HCT116 (cell line): ENCODE measurements around the gene ALK. TPM values are rescaled to one million over a fixed set of nuclear protein-coding genes. Genes with fewer than 3 reads are reported as not detected.

ENCODE experiments used
- ATAC-seq: fragments of 200-7000 bp; cut with Tn5 transposase; 2 replicates; pipeline ENCODE4 v1.9.1; 2020; ENCODE audit warnings: mild to moderate bottlenecking, moderate library complexity
- BruUV-seq: library from RNA; stranded (reverse); fragments of 400-500 nt; replicated peaks from 2 replicates; lab custom pipeline; 2021; lab: Mats Ljungman, UMichigan
- CTCF ChIA-PET: fragments of 300-600 bp; sonication (Branson Sonifier 250); formaldehyde crosslinking; loops from one replicate; lab custom pipeline; 2021; ENCODE audit warnings: antibody characterized with exemption; lab: Charles Lee
- POLR2A ChIA-PET: fragments of 300-600, 350-600 bp; sonication (Branson Sonifier 250); formaldehyde crosslinking; loops from one replicate; lab custom pipeline; 2021; ENCODE audit warnings: antibody characterized with exemption; lab: Charles Lee
- RAD21 ChIA-PET, 2 experiments: fragments of 300-600 bp; sonication (Branson Sonifier 250); formaldehyde crosslinking; loops; one replicate each; lab custom pipeline; 2023; ENCODE audit warnings: low total read pairs in 2 of 2; ENCODE audit not compliant: uncharacterized antibody in 2 of 2, unreplicated experiment in 2 of 2, low non-redundant PET in 1 of 2; lab: Charles Lee
- DNase-seq: peaks from one replicate; pipeline ENCODE4 v3.0.0-alpha.2; 2010; ENCODE audit warnings: low read depth, low spot score
- H2AFZ ChIP-seq: fragments of 200-600 bp; shearing (Covaris generic), sonication (generic); 2 replicates; pipeline ENCODE4 v1.6.1; 2017; ENCODE audit warnings: low read depth, mixed run types, mixed read lengths, antibody characterized with exemption, low read length; ENCODE audit not compliant: poor library complexity, severe bottlenecking
- H3K27ac ChIP-seq: 2 replicates; pipeline ENCODE4 v1.5.1; 2012; ENCODE audit warnings: low read depth, low read length
- H3K27me3 ChIP-seq: fragments of 200-600 bp; sonication (generic); 2 replicates; pipeline ENCODE4 v1.6.1; 2016; ENCODE audit warnings: mixed run types, low read length, mixed read lengths; ENCODE audit not compliant: insufficient read depth
- H3K36me3 ChIP-seq, 2 experiments: fragments of 200-500 bp in 1 of 2; fragments of 200-600 bp in 1 of 2; sonication (Bioruptor generic) in 1 of 2; sonication (generic) in 1 of 2; 2 replicates each; pipeline versions ENCODE4 v1.5.1 to v1.6.1; 2014 to 2016; ENCODE audit warnings: low read length in 2 of 2, inconsistent platforms in 1 of 2, mixed read lengths in 1 of 2, mixed run types in 1 of 2; ENCODE audit not compliant: insufficient read depth in 2 of 2, control insufficient read depth in 1 of 2
- H3K4me1 ChIP-seq, 2 experiments: fragments of 200-600 bp in 1 of 2; sonication (generic) in 1 of 2; 2 replicates each; pipeline versions ENCODE4 v1.5.1 to v1.6.1; 2012 to 2017; ENCODE audit warnings: low read length in 2 of 2, inconsistent platforms in 1 of 2, mild to moderate bottlenecking in 1 of 2, mixed read lengths in 1 of 2, mixed run types in 1 of 2, moderate library complexity in 1 of 2; ENCODE audit not compliant: insufficient read depth in 2 of 2, control insufficient read depth in 1 of 2
- H3K4me2 ChIP-seq: fragments of 200-600 bp; sonication (generic); 2 replicates; pipeline ENCODE4 v1.6.1; 2017; ENCODE audit warnings: mixed run types, low read length, mixed read lengths
- H3K4me3 ChIP-seq, 2 experiments: fragments of 200-600 bp in 1 of 2; sonication (generic) in 1 of 2; replicated peaks in 1 of 2; 2 replicates each; pipeline ENCODE4 v1.5.1; 2011 to 2016; ENCODE audit warnings: low read length in 2 of 2, control low read depth in 1 of 2, low read depth in 1 of 2, mild to moderate bottlenecking in 1 of 2, mixed read lengths in 1 of 2, mixed run types in 1 of 2
- H3K79me2 ChIP-seq: fragments of 200-600 bp; sonication (generic); 2 replicates; pipeline ENCODE4 v1.6.1; 2017; ENCODE audit warnings: mild to moderate bottlenecking, mixed run types, low read length, moderate library complexity, mixed read lengths; ENCODE audit not compliant: insufficient read depth
- H3K9ac ChIP-seq: fragments of 200-600 bp; sonication (generic); 2 replicates; pipeline ENCODE4 v1.6.1; 2016; ENCODE audit warnings: low read length, mixed read lengths
- H3K9me2 ChIP-seq: fragments of 200-600 bp; sonication (generic), shearing (Covaris generic); 2 replicates; pipeline ENCODE4 v1.6.1; 2017; ENCODE audit warnings: mixed run types, mild to moderate bottlenecking, moderate library complexity; ENCODE audit not compliant: insufficient read depth
- H3K9me3 ChIP-seq, 2 experiments: fragments of 200-500 bp in 1 of 2; fragments of 200-600 bp in 1 of 2; sonication (Bioruptor generic) in 1 of 2; sonication (generic) in 1 of 2; 2 replicates each; pipeline ENCODE4 v1.6.1; 2014 to 2017; ENCODE audit warnings: low read length in 2 of 2, mixed read lengths in 2 of 2, inconsistent platforms in 1 of 2, low read depth in 1 of 2, mild to moderate bottlenecking in 1 of 2, mixed run types in 1 of 2, moderate library complexity in 1 of 2; ENCODE audit not compliant: control insufficient read depth in 1 of 2, insufficient read depth in 1 of 2
- H4K20me1 ChIP-seq: fragments of 200-600 bp; sonication (generic), shearing (Covaris generic); 2 replicates; pipeline ENCODE4 v1.6.1; 2017; ENCODE audit warnings: mixed run types, mild to moderate bottlenecking, moderate library complexity; ENCODE audit not compliant: insufficient read depth
- CBX3 ChIP-seq: IDR thresholded peaks from 2 replicates; pipeline ENCODE4 v1.6.1; 2012; ENCODE audit warnings: low read depth
- EGR1 ChIP-seq: IDR thresholded peaks from 2 replicates; pipeline ENCODE4 v1.6.1; 2012; ENCODE audit warnings: low read depth
- ELF1 ChIP-seq: IDR thresholded peaks from 2 replicates; pipeline ENCODE4 v1.6.1; 2012; ENCODE audit warnings: low read depth, borderline replicate concordance
- EZH2phosphoT487 ChIP-seq: fragments of 200-600 bp; IDR thresholded peaks from 2 replicates; pipeline ENCODE4 v1.6.1; 2018; ENCODE audit warnings: antibody characterized with exemption, borderline replicate concordance
- FOSL1 ChIP-seq: IDR thresholded peaks from 2 replicates; pipeline ENCODE4 v1.6.1; 2012; ENCODE audit warnings: low read depth
- POLR2AphosphoS5 ChIP-seq: IDR thresholded peaks from 2 replicates; pipeline ENCODE4 v1.6.1; 2011; ENCODE audit warnings: mild to moderate bottlenecking, low read depth, low read length, moderate library complexity
- RAD21 ChIP-seq: IDR thresholded peaks from 2 replicates; pipeline ENCODE4 v1.6.1; 2012; ENCODE audit warnings: low read depth, mild to moderate bottlenecking
- REST ChIP-seq: IDR thresholded peaks from 2 replicates; pipeline ENCODE4 v1.6.1; 2012; ENCODE audit warnings: low read depth
- SP1 ChIP-seq: IDR thresholded peaks from 2 replicates; pipeline ENCODE4 v1.6.1; 2012; ENCODE audit warnings: low read depth
- TCF7L2 ChIP-seq: IDR thresholded peaks from 2 replicates; pipeline ENCODE4 v1.7.0; 2011; ENCODE audit warnings: borderline replicate concordance, inconsistent platforms; ENCODE audit not compliant: insufficient read depth, insufficient read length; ENCODE audit errors: extremely low read depth
- YY1 ChIP-seq: IDR thresholded peaks from 2 replicates; pipeline ENCODE4 v1.6.1; 2011; ENCODE audit warnings: low read length, low read depth, moderate library complexity, mild to moderate bottlenecking; ENCODE audit not compliant: insufficient replicate concordance; ENCODE audit errors: extremely low read depth
- ZFX ChIP-seq: fragments of 450-650 bp; IDR thresholded peaks from 2 replicates; pipeline ENCODE4 v1.6.1; 2017
- ZNF274 ChIP-seq: fragments of 200-500 bp; sonication (Bioruptor generic); IDR thresholded peaks from 2 replicates; pipeline ENCODE4 v1.6.1; 2014; ENCODE audit warnings: mild to moderate bottlenecking, low read depth, low read length, inconsistent platforms
- intact Hi-C: fragments of 100-400 bp; cut with micrococcal nuclease; formaldehyde crosslinking; loops from 2 replicates; pipeline ENCODE4 v1.10.0; 2022
- total RNA-seq: library from RNA; stranded (reverse); gene quantifications from one replicate; pipeline ENCODE4 v1.2.1, GENCODE V29; 2021; ENCODE audit not compliant: unreplicated experiment
- TF ChIP-seq, protein P1 (sequence below): IDR thresholded peaks from 2 replicates; pipeline ENCODE4 v1.6.1; 2012
- TF ChIP-seq, protein P2 (sequence below): IDR thresholded peaks from 2 replicates; pipeline ENCODE4 v1.6.1; 2011; ENCODE audit warnings: mild to moderate bottlenecking, low read length, moderate library complexity; ENCODE audit not compliant: insufficient replicate concordance; ENCODE audit errors: extremely low read depth

Gene ALK
- total RNA-seq, 1 experiment from 2014 or later: not detected

DNA sequence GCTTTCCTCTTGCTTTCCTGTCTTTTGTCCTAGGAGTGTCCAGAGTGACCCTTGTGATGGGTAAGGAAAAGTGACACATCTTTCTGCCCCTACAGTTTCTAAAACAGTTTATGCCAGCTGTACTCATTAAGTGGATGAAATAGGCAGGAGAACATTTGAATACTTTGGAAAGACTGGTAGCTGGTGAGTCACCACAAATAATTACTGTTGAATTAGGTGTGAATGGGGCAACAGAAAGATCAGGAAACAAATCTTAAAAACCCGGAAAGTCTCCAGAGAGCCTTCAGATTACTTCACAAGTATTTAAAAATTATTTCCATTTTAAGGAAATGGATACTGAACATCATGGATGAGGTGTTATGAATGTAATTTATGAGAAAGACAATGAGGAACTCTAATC is 527.7 kb downstream of the ALK start:
- POLR2A ChIA-PET: no interaction called here
- no peak for ATAC-seq
- BruUV-seq: no TSS peak

More for the DNA sequence above, 527.7 kb downstream of the ALK start:
- Histone ChIP-seq H2AFZ (no peak overlapping the region), H3K36me3 (no peaks in the 10 kb centered on the region), H3K9me3 (no peaks in the 10 kb centered on the region), H3K27ac (no peak overlapping the region), H3K9me2 (no peaks in the 10 kb centered on the region), H3K27me3 (peaks cover 51% of the 10 kb centered on the region), H3K4me3 (no peak overlapping the region), H3K4me1 (no peaks in the 10 kb centered on the region), H3K4me2 (no peak overlapping the region), H4K20me1 (no peaks in the 10 kb centered on the region), H3K79me2 (no peaks in the 10 kb centered on the region), H3K9ac (no peak overlapping the region)
- intact Hi-C loops: no loop called here
- no peak for TF ChIP-seq POLR2AphosphoS5
- no peak for TF ChIP-seq EZH2phosphoT487
- no peak for TF ChIP-seq TCF7L2
- no peak for TF ChIP-seq SP1
- TF ChIP-seq FOSL1: no peak
- TF ChIP-seq, protein P1, sequence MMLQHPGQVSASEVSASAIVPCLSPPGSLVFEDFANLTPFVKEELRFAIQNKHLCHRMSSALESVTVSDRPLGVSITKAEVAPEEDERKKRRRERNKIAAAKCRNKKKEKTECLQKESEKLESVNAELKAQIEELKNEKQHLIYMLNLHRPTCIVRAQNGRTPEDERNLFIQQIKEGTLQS: no peak
- TF ChIP-seq YY1: no peak
- TF ChIP-seq EGR1: no peak
- TF ChIP-seq, protein P2, sequence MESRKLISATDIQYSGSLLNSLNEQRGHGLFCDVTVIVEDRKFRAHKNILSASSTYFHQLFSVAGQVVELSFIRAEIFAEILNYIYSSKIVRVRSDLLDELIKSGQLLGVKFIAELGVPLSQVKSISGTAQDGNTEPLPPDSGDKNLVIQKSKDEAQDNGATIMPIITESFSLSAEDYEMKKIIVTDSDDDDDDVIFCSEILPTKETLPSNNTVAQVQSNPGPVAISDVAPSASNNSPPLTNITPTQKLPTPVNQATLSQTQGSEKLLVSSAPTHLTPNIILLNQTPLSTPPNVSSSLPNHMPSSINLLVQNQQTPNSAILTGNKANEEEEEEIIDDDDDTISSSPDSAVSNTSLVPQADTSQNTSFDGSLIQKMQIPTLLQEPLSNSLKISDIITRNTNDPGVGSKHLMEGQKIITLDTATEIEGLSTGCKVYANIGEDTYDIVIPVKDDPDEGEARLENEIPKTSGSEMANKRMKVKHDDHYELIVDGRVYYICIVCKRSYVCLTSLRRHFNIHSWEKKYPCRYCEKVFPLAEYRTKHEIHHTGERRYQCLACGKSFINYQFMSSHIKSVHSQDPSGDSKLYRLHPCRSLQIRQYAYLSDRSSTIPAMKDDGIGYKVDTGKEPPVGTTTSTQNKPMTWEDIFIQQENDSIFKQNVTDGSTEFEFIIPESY: no peak
- no peak for TF ChIP-seq RAD21
- no peak for TF ChIP-seq REST
- TF ChIP-seq ELF1: no peak
- no peak for TF ChIP-seq CBX3
- no peak for TF ChIP-seq ZNF274
- TF ChIP-seq ZFX: no peak
- no peak for DNase-seq
- CTCF ChIA-PET: no interaction called here
- RAD21 ChIA-PET: no interaction called here
